ENCODE measurements around the gene ADAM33.

The ADAM33 gene

GRCh38 chr20:3694864-3695263 lies 13.1 kb upstream of the ADAM33 start:
- Histone ChIP-seq H3K27ac (no peak overlapping the region), H3K4me3 (no peak overlapping the region)
- TF ChIP-seq, protein P1, sequence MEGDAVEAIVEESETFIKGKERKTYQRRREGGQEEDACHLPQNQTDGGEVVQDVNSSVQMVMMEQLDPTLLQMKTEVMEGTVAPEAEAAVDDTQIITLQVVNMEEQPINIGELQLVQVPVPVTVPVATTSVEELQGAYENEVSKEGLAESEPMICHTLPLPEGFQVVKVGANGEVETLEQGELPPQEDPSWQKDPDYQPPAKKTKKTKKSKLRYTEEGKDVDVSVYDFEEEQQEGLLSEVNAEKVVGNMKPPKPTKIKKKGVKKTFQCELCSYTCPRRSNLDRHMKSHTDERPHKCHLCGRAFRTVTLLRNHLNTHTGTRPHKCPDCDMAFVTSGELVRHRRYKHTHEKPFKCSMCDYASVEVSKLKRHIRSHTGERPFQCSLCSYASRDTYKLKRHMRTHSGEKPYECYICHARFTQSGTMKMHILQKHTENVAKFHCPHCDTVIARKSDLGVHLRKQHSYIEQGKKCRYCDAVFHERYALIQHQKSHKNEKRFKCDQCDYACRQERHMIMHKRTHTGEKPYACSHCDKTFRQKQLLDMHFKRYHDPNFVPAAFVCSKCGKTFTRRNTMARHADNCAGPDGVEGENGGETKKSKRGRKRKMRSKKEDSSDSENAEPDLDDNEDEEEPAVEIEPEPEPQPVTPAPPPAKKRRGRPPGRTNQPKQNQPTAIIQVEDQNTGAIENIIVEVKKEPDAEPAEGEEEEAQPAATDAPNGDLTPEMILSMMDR (IDR thresholded peaks at IDR 0.05) = no peak
- no peak for DNase-seq (ENCODE audit: low spot score)

- H3K4me3 ChIP-seq = no peak overlapping the region
- DNase-seq (ENCODE audit: low spot score) = no peak
- TF ChIP-seq, protein P1 (IDR thresholded peaks at IDR 0.05) = no peak
- H3K27ac ChIP-seq = no peak overlapping the region
Measured at GRCh38 chr20:3693376-3693775, 11.6 kb upstream of the ADAM33 start.

DNA sequence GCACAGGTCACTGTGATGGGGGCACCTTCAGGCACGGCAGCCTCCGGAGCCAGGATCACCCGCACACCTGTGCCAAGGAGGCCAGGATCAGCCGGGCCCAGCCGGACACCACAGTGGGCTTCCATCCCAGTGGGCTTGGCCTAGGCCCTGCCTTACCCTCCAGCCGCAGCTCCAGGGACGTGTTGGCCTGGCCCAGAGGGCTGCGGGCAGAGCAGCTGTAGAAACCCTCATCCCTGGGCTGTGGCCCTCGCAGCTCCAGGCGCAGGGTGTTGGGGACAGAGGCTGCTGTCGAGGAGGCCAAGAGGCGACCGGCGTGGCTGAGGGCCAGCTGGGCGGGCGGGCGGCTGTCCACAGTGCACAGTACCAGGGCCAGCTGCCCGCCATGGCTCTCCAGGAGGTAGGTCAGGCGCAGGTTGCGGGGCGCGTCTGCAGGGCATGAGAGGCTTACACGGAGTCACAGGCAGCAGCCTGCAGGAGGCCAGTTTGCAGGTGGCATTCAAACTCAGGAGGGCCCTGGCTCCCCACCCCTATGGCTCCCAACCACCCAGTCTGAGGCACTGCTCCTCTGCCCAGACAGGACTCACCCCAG lies 11.0 kb upstream of the ADAM33 start:
- TF ChIP-seq, protein P1 (IDR thresholded peaks at IDR 0.05) = no peak
- Histone ChIP-seq H3K27ac (no peak overlapping the region), H3K4me3 (no peak overlapping the region)
- no peak for DNase-seq (ENCODE audit: low spot score)

DNA sequence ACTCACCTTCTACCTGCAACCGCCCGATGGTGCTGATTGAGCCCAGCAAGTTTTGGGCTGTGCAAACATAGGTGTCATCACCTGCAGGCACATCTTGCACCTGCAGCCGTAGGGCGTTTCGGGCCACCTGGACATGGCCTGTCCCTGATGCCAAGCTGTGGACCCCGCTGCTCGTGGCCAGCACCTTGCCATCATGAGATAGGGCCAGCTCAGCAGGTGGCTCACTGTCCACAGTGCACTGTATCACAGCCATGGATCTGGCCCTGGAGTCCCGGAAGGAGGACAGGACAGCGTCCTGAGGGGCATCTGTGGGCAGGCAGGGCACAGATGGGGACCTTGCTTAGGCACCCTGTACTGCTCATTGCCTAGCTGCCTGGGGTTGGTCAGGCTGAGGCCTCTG lies 10.1 kb upstream of the ADAM33 start:
- TF ChIP-seq, protein P1 (IDR thresholded peaks at IDR 0.05) = no peak
- H3K4me3 ChIP-seq = no peak overlapping the region
- H3K27ac ChIP-seq = no peak overlapping the region
- no peak for DNase-seq (ENCODE audit: low spot score)

GRCh38 chr20:3691306-3691705 lies 9.5 kb upstream of the ADAM33 start:
- no peak for DNase-seq (ENCODE audit: low spot score)
- H3K27ac ChIP-seq = no peak overlapping the region
- TF ChIP-seq, protein P1 (IDR thresholded peaks at IDR 0.05) = no peak
- no peak overlapping the region for H3K4me3 ChIP-seq

DNA sequence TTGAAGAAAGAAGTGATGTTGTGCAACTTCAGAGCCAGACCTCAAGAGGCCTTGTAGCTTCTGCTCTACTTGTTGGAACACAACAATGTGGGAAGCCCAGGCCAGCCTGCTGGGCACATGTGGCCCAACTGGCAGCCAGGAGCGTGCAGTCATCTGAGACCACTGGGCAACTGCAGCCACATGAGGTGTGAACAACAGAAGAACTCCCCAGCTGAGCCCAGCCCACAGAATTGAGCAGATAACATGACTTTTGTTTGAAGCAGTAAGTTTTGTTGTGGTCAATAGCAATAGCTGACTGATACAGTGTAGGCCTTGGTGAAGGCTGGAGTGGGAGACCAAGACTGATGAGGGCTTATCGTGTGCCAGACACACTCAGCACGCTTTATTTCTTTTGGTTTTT lies 8.6 kb upstream of the ADAM33 start:
- DNase-seq (ENCODE audit: low spot score) = no peak
- TF ChIP-seq, protein P1 (IDR thresholded peaks at IDR 0.05) = no peak
- Histone ChIP-seq H3K4me3 (no peak overlapping the region), H3K27ac (no peak overlapping the region)

DNA sequence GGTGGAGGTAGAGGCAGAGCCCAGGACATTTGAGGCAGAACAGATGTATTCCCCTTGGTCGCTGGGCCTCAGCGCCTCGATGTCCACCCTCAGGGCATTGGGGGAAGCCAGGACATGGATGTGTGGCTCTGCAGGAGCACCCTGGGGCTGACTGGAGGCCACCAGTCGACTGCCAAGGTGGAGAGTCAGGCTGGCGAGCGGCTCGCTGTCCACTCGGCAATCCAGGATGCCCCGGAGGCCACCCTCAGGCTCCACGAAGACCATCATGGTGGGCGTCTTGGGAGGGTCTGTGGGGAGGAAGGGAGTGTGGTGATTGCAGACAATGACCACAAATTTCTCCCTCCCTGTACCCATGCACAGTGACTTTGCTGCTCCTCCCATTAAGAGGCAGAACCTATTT lies 8.2 kb upstream of the ADAM33 start:
- no peak overlapping the region for H3K27ac ChIP-seq
- no peak for DNase-seq (ENCODE audit: low spot score)
- TF ChIP-seq, protein P1 (IDR thresholded peaks at IDR 0.05) = no peak
- no peak overlapping the region for H3K4me3 ChIP-seq

Data from coronary artery (tissue), 2 donors.